ENCODE results near the gene PRUNE2. TPM values are rescaled to one million over a fixed set of nuclear protein-coding genes. Genes with fewer than 3 reads are reported as not detected.
A peak's percentile ranks its signal among the peaks of the same experiment; 100 is the strongest.

Gene PRUNE2
- total and polyA plus RNA-seq, 2 of the 8 experiments (the other 6 are each of a cell fraction or from before 2014, with no cell fraction given), result 5.5 to 13.3 TPM

DNA sequence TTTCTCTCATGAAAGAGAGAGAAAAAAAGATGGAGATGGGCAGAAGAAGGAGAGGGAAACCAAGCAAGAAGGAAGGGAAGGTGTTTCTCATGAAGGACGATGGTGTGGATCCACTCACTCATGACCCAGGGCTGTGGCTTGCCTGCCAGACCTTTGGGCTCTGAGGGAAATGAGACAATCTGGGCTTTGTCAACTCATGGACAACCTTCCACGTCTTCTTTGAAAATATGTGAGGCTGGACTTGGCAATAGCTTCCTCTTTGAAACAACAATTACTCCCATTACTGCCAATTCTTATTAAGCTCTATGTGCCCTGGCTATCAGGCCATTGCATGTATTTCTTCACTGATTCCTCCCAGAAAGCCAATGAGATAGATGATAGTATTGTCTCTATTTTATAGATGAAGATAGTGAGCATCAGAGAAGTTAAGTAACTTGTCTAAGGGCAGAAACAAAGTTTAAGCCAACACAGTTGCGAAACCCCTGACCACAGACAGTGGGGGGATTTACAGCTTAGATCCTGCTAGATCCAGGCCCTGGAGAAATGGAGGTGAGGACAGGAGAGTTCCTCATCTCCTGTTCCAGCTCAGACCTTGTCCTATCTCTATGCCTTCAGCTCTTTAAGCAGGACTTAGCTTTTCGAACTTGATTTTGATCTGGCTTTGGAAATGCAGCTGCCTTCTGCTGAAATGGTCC lies 314.5 kb downstream of the PRUNE2 start:
- no peak overlapping the region for H3K4ac ChIP-seq (replicated peaks; ENCODE audit: insufficient read length, low read depth, low read length)
- H3K9me3 ChIP-seq (ENCODE audit: insufficient read depth in 2 of 2, low read depth in 1 of 2, low read length in 1 of 2), result no peaks in the 10 kb centered on the region
- no peaks in the 10 kb centered on the region for H3K79me2 ChIP-seq (ENCODE audit: control insufficient read depth in 1 of 2, insufficient read depth in 2 of 2, low read length in 2 of 2)
- no peak overlapping the region for H3K56ac ChIP-seq (replicated peaks; ENCODE audit: insufficient read length, low read depth, low read length)
- no peak overlapping the region for H2AK5ac ChIP-seq (ENCODE audit: low read depth, low read length)
- no peaks in the 10 kb centered on the region; the same call in 1 of the 2 replicates for H3K23me2 ChIP-seq (ENCODE audit: low read depth, low read length)
- H2BK120ac ChIP-seq (replicated peaks; ENCODE audit: low read depth, low read length), result peak overlapping the region; percentile 26
- no peak overlapping the region for H2AFZ ChIP-seq (ENCODE audit: low read length)
- peak overlapping the region; percentile 53 for H4K5ac ChIP-seq (ENCODE audit: insufficient read length, low read depth, low read length)
- H3K23ac ChIP-seq (ENCODE audit: insufficient read length), result no peak overlapping the region
- H3K4me1 ChIP-seq (replicated peaks in 1 of 4; ENCODE audit: control insufficient read depth in 3 of 4, insufficient read depth in 4 of 4, low read length in 3 of 4), result peaks cover 5 to 27% (median 24%) of the 10 kb centered on the region in 4 experiments
- peak overlapping the region; percentile 72 for H3K27ac ChIP-seq (ENCODE audit: low read depth, low read length)
- no peak overlapping the region for H4K8ac ChIP-seq (ENCODE audit: extremely low read depth, insufficient read depth, low read length)
- H3K27me3 ChIP-seq (replicated peaks in 1 of 4; ENCODE audit: control insufficient read depth in 3 of 4, extremely low read depth in 1 of 4, insufficient read depth in 3 of 4, low read length in 3 of 4), result no peaks in the 10 kb centered on the region
- no peak overlapping the region for H2BK15ac ChIP-seq (ENCODE audit: low read length)
- no peaks in the 10 kb centered on the region for H3K79me1 ChIP-seq (ENCODE audit: low read depth, low read length)
- no peaks in the 10 kb centered on the region for H3K36me3 ChIP-seq (ENCODE audit: control insufficient read depth in 2 of 4, insufficient read depth in 4 of 4, low read length in 3 of 4)
- no peak overlapping the region for H3K14ac ChIP-seq (ENCODE audit: insufficient read length)
- DNase-seq (ENCODE audit: low read depth in 1 of 2, low spot score in 2 of 2) (no peak), FAIRE-seq (no peak)
- WGBS, 2 experiments (ENCODE audit: extremely low coverage in 1 of 2, insufficient coverage in 1 of 2, insufficient read length in 1 of 2, insufficient replicate concordance in 2 of 2, low coverage in 1 of 2, low lambda C conversion rate in 2 of 2, missing lambda C conversion rate in 1 of 2), result 95% methylated on average over 4 of the region's 4 CpGs; no CpG with 5 or more reads in 1 of the 2 experiments
- no peak overlapping the region; the same call in 1 of the 2 replicates for H2BK5ac ChIP-seq (ENCODE audit: low read depth, low read length)
- H3K4me2 ChIP-seq (ENCODE audit: insufficient read depth in 1 of 2, low read depth in 2 of 2, low read length in 2 of 2), result peak overlapping the region; percentile 42 to 43; a peak in 3 of 4 replicates
- no peak overlapping the region; a peak in 1 of 7 replicates for H3K9ac ChIP-seq (replicated peaks in 1 of 4; ENCODE audit: extremely low read depth in 1 of 4, low read depth in 3 of 4, low read length in 3 of 4)
- no peak overlapping the region for H4K91ac ChIP-seq (replicated peaks; ENCODE audit: insufficient read length, low read length)
- POLR2A ChIA-PET (ENCODE audit: partially characterized antibody), result no interaction called here
- no peaks in the 10 kb centered on the region for H4K20me1 ChIP-seq (replicated peaks in 1 of 2; ENCODE audit: control insufficient read depth in 1 of 2, insufficient read depth in 2 of 2, low read length in 2 of 2)
- peak overlapping the region; percentile 20; the same call in 1 of the 2 replicates for H3K18ac ChIP-seq (ENCODE audit: extremely low read depth, low read length)
- CTCF ChIA-PET (ENCODE audit: partially characterized antibody), result interaction anchor here (1.4 to 2.1 kb wide), 3 partner anchors 8 to 197 kb away, joined by 3 to 7 read pairs (median 3); partner anchors contain the start of gene RFK
- H2BK20ac ChIP-seq (ENCODE audit: low read length), result no peak overlapping the region
- peak overlapping the region in 1 of 4 experiments; percentile 50; a peak in 1 of 8 replicates for H3K4me3 ChIP-seq (ENCODE audit: extremely low read depth in 1 of 4, insufficient read depth in 2 of 4, low read depth in 3 of 4, low read length in 4 of 4)
- no peak overlapping the region for H2BK12ac ChIP-seq (ENCODE audit: low read depth, low read length)
- TF ChIP-seq TAF1 (IDR thresholded peaks at IDR 0.05; ENCODE audit: low read depth, low read length) (no peak), CHD1 (IDR thresholded peaks at IDR 0.05; ENCODE audit: low read depth, low read length) (no peak), EGR1 (IDR thresholded peaks at IDR 0.05; ENCODE audit: borderline replicate concordance, low read depth, low read length) (no peak), TBP (IDR thresholded peaks at IDR 0.05; ENCODE audit: low read depth, low read length) (no peak), SP1 (IDR thresholded peaks at IDR 0.05; ENCODE audit: low read depth, low read length) (no peak), EZH2 (IDR thresholded peaks at IDR 0.05; ENCODE audit: low read depth, low read length, severe bottlenecking) (no peak), SAP30 (IDR thresholded peaks at IDR 0.05; ENCODE audit: insufficient read depth, insufficient replicate concordance, low read length) (no peak), GTF2F1 (IDR thresholded peaks at IDR 0.05; ENCODE audit: borderline replicate concordance, low read depth, low read length) (no peak), CBX8 (IDR thresholded peaks at IDR 0.05; ENCODE audit: borderline replicate concordance, low read depth, low read length) (no peak), ASH2L (IDR thresholded peaks at IDR 0.05; ENCODE audit: low read length) (no peak)
- TF ChIP-seq, protein P1, sequence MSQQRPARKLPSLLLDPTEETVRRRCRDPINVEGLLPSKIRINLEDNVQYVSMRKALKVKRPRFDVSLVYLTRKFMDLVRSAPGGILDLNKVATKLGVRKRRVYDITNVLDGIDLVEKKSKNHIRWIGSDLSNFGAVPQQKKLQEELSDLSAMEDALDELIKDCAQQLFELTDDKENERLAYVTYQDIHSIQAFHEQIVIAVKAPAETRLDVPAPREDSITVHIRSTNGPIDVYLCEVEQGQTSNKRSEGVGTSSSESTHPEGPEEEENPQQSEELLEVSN (IDR thresholded peaks at IDR 0.05), result no peak
- TF ChIP-seq, protein P2, sequence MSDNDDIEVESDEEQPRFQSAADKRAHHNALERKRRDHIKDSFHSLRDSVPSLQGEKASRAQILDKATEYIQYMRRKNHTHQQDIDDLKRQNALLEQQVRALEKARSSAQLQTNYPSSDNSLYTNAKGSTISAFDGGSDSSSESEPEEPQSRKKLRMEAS (IDR thresholded peaks at IDR 0.05), result no peak

Data from H1 (cell line).